HepG2 (cell line): ENCODE measurements around the gene ZKSCAN1. TPM values are rescaled to one million over a fixed set of nuclear protein-coding genes. Genes with fewer than 3 reads are reported as not detected.

ENCODE experiments used
- DNMT1 ChIP-seq: sonication (generic); formaldehyde crosslinking; IDR thresholded peaks from 2 replicates; pipeline ENCODE4 v1.5.1; 2020; ENCODE audit warnings: mild to moderate bottlenecking, missing genetic modification reagents
- EP300 ChIP-seq, 3 experiments: sonication (generic) in 1 of 3; formaldehyde crosslinking in 1 of 3; IDR thresholded peaks; 2 replicates each; pipeline versions ENCODE4 v1.5.1 to v1.6.1; 2011 to 2020; ENCODE audit warnings: low read depth in 2 of 3, low read length in 2 of 3, borderline replicate concordance in 1 of 3, improper control_type of control experiment in 1 of 3, mild to moderate bottlenecking in 1 of 3, missing genetic modification reagents in 1 of 3, moderate library complexity in 1 of 3
- GABPA ChIP-seq, 2 experiments: IDR thresholded peaks; 2 replicates each; pipeline ENCODE4 v1.6.1; 2011 to 2016; ENCODE audit warnings: low read depth in 2 of 2, low read length in 1 of 2, missing biosample characterization in 1 of 2, missing genetic modification characterization in 1 of 2
- KAT8 ChIP-seq: IDR thresholded peaks from 2 replicates; pipeline ENCODE4 v1.6.1; 2016; ENCODE audit warnings: missing genetic modification reagents, missing compliant biosample characterization
- MAFG ChIP-seq: sonication (generic); formaldehyde crosslinking; IDR thresholded peaks from 2 replicates; pipeline ENCODE4 v1.5.1; 2020; ENCODE audit warnings: mild to moderate bottlenecking, missing genetic modification reagents
- MXI1 ChIP-seq: IDR thresholded peaks from 3 replicates; pipeline ENCODE4 v1.6.1; 2012; ENCODE audit warnings: low read depth, low read length, inconsistent platforms, borderline replicate concordance
- POLR2A ChIP-seq, 2 experiments: IDR thresholded peaks; 2 replicates each; pipeline ENCODE4 v1.6.1; 2011; ENCODE audit warnings: low read depth in 2 of 2, low read length in 2 of 2, mild to moderate bottlenecking in 1 of 2, moderate library complexity in 1 of 2; ENCODE audit not compliant: insufficient read depth in 1 of 2
- STAG1 ChIP-seq: sonication (generic); formaldehyde crosslinking; IDR thresholded peaks from 2 replicates; pipeline ENCODE4 v1.4.0; 2020; ENCODE audit warnings: missing genetic modification reagents
- ZMYM2 ChIP-seq: sonication (generic); formaldehyde crosslinking; IDR thresholded peaks from 2 replicates; pipeline ENCODE4 v1.8.0; 2022; ENCODE audit warnings: mild to moderate bottlenecking, missing genetic modification reagents
- ZNF235 ChIP-seq: sonication (generic); formaldehyde crosslinking; IDR thresholded peaks from 2 replicates; pipeline ENCODE4 v1.8.1; 2023; ENCODE audit warnings: mild to moderate bottlenecking, missing genetic modification reagents, borderline replicate concordance
- ZNF547 ChIP-seq: sonication (generic); formaldehyde crosslinking; IDR thresholded peaks from 2 replicates; pipeline ENCODE4 v1.5.1; 2020; ENCODE audit warnings: mild to moderate bottlenecking, missing genetic modification reagents
- ZNF572 ChIP-seq: sonication (generic); formaldehyde crosslinking; IDR thresholded peaks from 2 replicates; pipeline ENCODE4 v1.5.1; 2020; ENCODE audit warnings: mild to moderate bottlenecking, missing genetic modification reagents
- ZNF577 ChIP-seq: sonication (generic); formaldehyde crosslinking; IDR thresholded peaks from 2 replicates; pipeline ENCODE4 v1.4.0; 2020; ENCODE audit warnings: mild to moderate bottlenecking, low read depth, missing genetic modification reagents, borderline replicate concordance
- ZNF629 ChIP-seq: sonication (generic); formaldehyde crosslinking; conservative IDR thresholded peaks from 2 replicates; pipeline ENCODE4 v1.5.0; 2020; ENCODE audit warnings: missing genetic modification reagents
- ZNF747 ChIP-seq: sonication (generic); formaldehyde crosslinking; IDR thresholded peaks from 2 replicates; pipeline ENCODE4 v1.8.1; 2023; ENCODE audit warnings: missing genetic modification reagents, mild to moderate bottlenecking, borderline replicate concordance
- polyA plus RNA-seq, 8 experiments: library from polyadenylated mRNA; depleted of rRNA in 3 of 8; stranded (reverse) in 7 of 8; unstranded in 1 of 8; fragments of >200 nt; fragmentation: Illumina TruSeq in 4 of 8; extraction: Trizol in 4 of 8; gene quantifications; 2 replicates each; pipeline versions ENCODE4 v1.2.1 to v1.2.3, GENCODE V29; 2011 to 2016; ENCODE audit warnings: low read depth in 4 of 8, missing spikeins in 1 of 8, mixed read lengths in 1 of 8; ENCODE audit not compliant: insufficient read depth in 1 of 8
- total RNA-seq, 5 experiments: library from RNA; depleted of rRNA; stranded (reverse); fragments of >200 nt; fragmentation: Illumina TruSeq; extraction: Trizol; gene quantifications; 2 replicates each; pipeline ENCODE4 v1.2.3, GENCODE V29; 2016; ENCODE audit warnings: low read depth in 1 of 5
- TF ChIP-seq, protein P1 (sequence below): sonication (generic); formaldehyde crosslinking; IDR thresholded peaks from 2 replicates; pipeline ENCODE4 v1.4.0; 2020; ENCODE audit warnings: missing genetic modification reagents, borderline replicate concordance
- TF ChIP-seq, protein P2 (sequence below): sonication (generic); formaldehyde crosslinking; IDR thresholded peaks from 2 replicates; pipeline ENCODE4 v1.4.0; 2020; ENCODE audit warnings: missing genetic modification reagents
- TF ChIP-seq, protein P3 (sequence below): sonication (generic); formaldehyde crosslinking; conservative IDR thresholded peaks from 2 replicates; pipeline ENCODE4 v1.8.0; 2022; ENCODE audit warnings: low read depth, missing genetic modification reagents
- TF ChIP-seq, protein P4 (sequence below): sonication (generic); formaldehyde crosslinking; IDR thresholded peaks from 2 replicates; pipeline ENCODE4 v1.5.0; 2020; ENCODE audit warnings: missing genetic modification reagents
- TF ChIP-seq, protein P5 (sequence below): sonication (generic); formaldehyde crosslinking; IDR thresholded peaks from 2 replicates; pipeline ENCODE4 v1.5.0; 2020; ENCODE audit warnings: missing genetic modification reagents, mild to moderate bottlenecking, borderline replicate concordance

Gene ZKSCAN1
- total and polyA plus RNA-seq, 2 of the 13 experiments (the other 11 are each of a cell fraction or from before 2014, with no cell fraction given), result 46.4 to 60.6 TPM

DNA sequence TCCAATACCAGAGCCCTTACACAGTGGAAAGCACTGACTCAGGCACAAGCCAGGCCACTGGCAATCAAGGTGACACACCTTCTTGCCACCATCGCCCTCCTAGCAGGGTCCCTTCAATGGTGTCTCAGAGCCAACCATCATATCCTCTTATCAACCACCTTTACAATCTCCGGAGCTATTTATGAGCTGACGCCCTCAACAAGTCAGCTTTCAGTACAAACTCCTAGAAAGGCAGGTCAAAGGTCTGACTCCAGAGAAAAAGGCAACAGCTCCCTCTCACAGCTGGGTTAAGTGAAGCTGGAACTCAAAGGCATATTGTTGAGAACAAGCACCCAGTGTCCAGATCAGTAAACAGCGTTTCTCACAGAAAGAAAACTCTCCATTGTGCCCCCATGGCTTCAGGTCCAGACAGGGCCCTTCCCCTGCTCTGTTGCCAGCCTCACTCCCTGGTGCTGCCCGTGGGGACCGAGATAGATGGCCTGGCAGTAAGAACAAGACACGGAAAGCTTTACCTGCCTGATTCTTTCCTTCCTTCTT is 63.7 kb downstream of the ZKSCAN1 start (continued):
- TF ChIP-seq, protein P1, sequence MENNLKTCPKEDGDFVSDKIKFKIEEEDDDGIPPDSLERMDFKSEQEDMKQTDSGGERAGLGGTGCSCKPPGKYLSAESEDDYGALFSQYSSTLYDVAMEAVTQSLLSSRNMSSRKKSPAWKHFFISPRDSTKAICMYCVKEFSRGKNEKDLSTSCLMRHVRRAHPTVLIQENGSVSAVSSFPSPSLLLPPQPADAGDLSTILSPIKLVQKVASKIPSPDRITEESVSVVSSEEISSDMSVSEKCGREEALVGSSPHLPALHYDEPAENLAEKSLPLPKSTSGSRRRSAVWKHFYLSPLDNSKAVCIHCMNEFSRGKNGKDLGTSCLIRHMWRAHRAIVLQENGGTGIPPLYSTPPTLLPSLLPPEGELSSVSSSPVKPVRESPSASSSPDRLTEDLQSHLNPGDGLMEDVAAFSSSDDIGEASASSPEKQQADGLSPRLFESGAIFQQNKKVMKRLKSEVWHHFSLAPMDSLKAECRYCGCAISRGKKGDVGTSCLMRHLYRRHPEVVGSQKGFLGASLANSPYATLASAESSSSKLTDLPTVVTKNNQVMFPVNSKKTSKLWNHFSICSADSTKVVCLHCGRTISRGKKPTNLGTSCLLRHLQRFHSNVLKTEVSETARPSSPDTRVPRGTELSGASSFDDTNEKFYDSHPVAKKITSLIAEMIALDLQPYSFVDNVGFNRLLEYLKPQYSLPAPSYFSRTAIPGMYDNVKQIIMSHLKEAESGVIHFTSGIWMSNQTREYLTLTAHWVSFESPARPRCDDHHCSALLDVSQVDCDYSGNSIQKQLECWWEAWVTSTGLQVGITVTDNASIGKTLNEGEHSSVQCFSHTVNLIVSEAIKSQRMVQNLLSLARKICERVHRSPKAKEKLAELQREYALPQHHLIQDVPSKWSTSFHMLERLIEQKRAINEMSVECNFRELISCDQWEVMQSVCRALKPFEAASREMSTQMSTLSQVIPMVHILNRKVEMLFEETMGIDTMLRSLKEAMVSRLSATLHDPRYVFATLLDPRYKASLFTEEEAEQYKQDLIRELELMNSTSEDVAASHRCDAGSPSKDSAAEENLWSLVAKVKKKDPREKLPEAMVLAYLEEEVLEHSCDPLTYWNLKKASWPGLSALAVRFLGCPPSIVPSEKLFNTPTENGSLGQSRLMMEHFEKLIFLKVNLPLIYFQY (CRISPR knock-in tag), result no peak
- TF ChIP-seq ZNF577, result no peak
- no peak for TF ChIP-seq ZNF747
- no peak for TF ChIP-seq MXI1
- peak; percentile 17 to 79; a peak in 3 of 4 replicates for TF ChIP-seq POLR2A (IDR thresholded peaks at IDR 0.05; ENCODE audit: insufficient read depth in 1 of 2, low read depth in 2 of 2, low read length in 2 of 2)
- no peak; the same call in 1 of the 2 replicates for TF ChIP-seq STAG1 (CRISPR knock-in tag)
- no peak for TF ChIP-seq ZNF235
- TF ChIP-seq ZNF572 (CRISPR knock-in tag), result no peak
- TF ChIP-seq EP300 (IDR thresholded peaks at IDR 0.05; ENCODE audit: low read depth in 2 of 2, low read length in 2 of 2), result peak in 1 of 2 experiments; percentile 53; a peak in 1 of 4 replicates
- TF ChIP-seq EP300 (CRISPR knock-in tag; IDR thresholded peaks at IDR 0.05; ENCODE audit: borderline replicate concordance), result peak; percentile 29; the same call in 1 of the 2 replicates
- no peak for TF ChIP-seq KAT8 (CRISPR knock-in tag)
- TF ChIP-seq ZMYM2 (CRISPR knock-in tag), result no peak
- no peak for TF ChIP-seq ZNF547 (CRISPR knock-in tag)
- TF ChIP-seq, protein P2, sequence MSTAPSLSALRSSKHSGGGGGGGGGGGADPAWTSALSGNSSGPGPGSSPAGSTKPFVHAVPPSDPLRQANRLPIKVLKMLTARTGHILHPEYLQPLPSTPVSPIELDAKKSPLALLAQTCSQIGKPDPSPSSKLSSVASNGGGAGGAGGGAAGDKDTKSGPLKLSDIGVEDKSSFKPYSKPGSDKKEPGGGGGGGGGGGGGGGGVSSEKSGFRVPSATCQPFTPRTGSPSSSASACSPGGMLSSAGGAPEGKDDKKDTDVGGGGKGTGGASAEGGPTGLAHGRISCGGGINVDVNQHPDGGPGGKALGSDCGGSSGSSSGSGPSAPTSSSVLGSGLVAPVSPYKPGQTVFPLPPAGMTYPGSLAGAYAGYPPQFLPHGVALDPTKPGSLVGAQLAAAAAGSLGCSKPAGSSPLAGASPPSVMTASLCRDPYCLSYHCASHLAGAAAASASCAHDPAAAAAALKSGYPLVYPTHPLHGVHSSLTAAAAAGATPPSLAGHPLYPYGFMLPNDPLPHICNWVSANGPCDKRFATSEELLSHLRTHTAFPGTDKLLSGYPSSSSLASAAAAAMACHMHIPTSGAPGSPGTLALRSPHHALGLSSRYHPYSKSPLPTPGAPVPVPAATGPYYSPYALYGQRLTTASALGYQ (CRISPR knock-in tag), result peak; percentile 47; the same call in 1 of the 2 replicates
- TF ChIP-seq, protein P3, sequence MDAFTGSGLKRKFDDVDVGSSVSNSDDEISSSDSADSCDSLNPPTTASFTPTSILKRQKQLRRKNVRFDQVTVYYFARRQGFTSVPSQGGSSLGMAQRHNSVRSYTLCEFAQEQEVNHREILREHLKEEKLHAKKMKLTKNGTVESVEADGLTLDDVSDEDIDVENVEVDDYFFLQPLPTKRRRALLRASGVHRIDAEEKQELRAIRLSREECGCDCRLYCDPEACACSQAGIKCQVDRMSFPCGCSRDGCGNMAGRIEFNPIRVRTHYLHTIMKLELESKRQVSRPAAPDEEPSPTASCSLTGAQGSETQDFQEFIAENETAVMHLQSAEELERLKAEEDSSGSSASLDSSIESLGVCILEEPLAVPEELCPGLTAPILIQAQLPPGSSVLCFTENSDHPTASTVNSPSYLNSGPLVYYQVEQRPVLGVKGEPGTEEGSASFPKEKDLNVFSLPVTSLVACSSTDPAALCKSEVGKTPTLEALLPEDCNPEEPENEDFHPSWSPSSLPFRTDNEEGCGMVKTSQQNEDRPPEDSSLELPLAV (CRISPR knock-in tag), result no peak
- TF ChIP-seq GABPA (IDR thresholded peaks at IDR 0.05; ENCODE audit: low read depth, low read length), result no peak
- TF ChIP-seq GABPA (CRISPR knock-in tag; IDR thresholded peaks at IDR 0.05; ENCODE audit: low read depth), result no peak; the same call in 1 of the 2 replicates
- TF ChIP-seq, protein P4, sequence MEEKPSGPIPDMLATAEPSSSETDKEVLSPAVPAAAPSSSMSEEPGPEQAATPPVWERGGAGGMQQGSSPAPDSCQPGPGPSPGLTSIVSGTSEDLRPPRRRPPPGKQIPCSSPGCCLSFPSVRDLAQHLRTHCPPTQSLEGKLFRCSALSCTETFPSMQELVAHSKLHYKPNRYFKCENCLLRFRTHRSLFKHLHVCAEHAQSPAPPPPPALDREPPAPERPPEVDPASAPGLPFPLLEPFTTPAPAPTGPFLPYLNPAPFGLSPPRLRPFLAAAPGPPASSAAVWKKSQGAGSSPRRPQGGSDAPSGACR (CRISPR knock-in tag), result no peak
- no peak for TF ChIP-seq DNMT1 (CRISPR knock-in tag)
- no peak for TF ChIP-seq MAFG
- TF ChIP-seq, protein P5, sequence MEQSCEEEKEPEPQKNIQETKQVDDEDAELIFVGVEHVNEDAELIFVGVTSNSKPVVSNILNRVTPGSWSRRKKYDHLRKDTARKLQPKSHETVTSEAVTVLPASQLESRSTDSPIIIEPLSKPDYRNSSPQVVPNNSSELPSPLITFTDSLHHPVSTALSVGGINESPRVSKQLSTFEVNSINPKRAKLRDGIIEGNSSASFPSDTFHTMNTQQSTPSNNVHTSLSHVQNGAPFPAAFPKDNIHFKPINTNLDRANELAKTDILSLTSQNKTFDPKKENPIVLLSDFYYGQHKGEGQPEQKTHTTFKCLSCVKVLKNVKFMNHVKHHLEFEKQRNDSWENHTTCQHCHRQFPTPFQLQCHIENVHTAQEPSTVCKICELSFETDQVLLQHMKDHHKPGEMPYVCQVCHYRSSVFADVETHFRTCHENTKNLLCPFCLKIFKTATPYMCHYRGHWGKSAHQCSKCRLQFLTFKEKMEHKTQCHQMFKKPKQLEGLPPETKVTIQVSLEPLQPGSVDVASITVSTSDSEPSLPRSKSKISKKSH (CRISPR knock-in tag), result no peak
- peak; percentile 35 for TF ChIP-seq ZNF629 (CRISPR knock-in tag)
